H1 (cell line): ENCODE measurements around the gene COL12A1. TPM values are rescaled to one million over a fixed set of nuclear protein-coding genes. Genes with fewer than 3 reads are reported as not detected.

Experiments used
- CTCF ChIA-PET: fragments of 300-600 bp; sonication (Branson Sonifier 250); formaldehyde crosslinking; loops from one replicate; lab custom pipeline; 2021; ENCODE audit not compliant: partially characterized antibody; lab: Charles Lee
- POLR2A ChIA-PET: fragments of 300-600 bp; sonication (Branson Sonifier 250); formaldehyde crosslinking; loops from one replicate; lab custom pipeline; 2021; ENCODE audit warnings: inconsistent platforms; ENCODE audit not compliant: partially characterized antibody; lab: Charles Lee
- DNase-seq, 2 experiments: peaks; one replicate each; pipeline versions ENCODE4 v3.0.0 to v3.0.0-alpha.2; 2010 to 2022; ENCODE audit warnings: low spot score in 2 of 2, low read depth in 1 of 2, mixed read lengths in 1 of 2
- FAIRE-seq: peaks from 2 replicates; lab custom pipeline; 2011; peaks lifted over from hg19 to GRCh38; lab: Jason Lieb, UNC
- H2AFZ ChIP-seq: 2 replicates; pipeline ENCODE4 v1.8.1; 2012; ENCODE audit warnings: low read length, inconsistent platforms
- H2AK5ac ChIP-seq: 2 replicates; pipeline ENCODE4 v1.6.1; 2013; ENCODE audit warnings: low read depth, low read length
- H2BK120ac ChIP-seq: replicated peaks from 2 replicates; pipeline ENCODE3; 2013; ENCODE audit warnings: low read depth, low read length, inconsistent platforms
- H2BK12ac ChIP-seq: 2 replicates; pipeline ENCODE4 v1.6.1; 2013; ENCODE audit warnings: low read depth, low read length
- H2BK15ac ChIP-seq: 2 replicates; pipeline ENCODE4 v1.6.1; 2013; ENCODE audit warnings: low read length
- H2BK20ac ChIP-seq: 2 replicates; pipeline ENCODE4 v1.6.1; 2013; ENCODE audit warnings: low read length
- H2BK5ac ChIP-seq: 2 replicates; pipeline ENCODE4 v1.6.1; 2013; ENCODE audit warnings: low read depth, low read length
- H3K14ac ChIP-seq: 2 replicates; pipeline ENCODE4 v1.6.1; 2013; ENCODE audit warnings: inconsistent platforms; ENCODE audit not compliant: insufficient read length
- H3K18ac ChIP-seq: 2 replicates; pipeline ENCODE4 v1.6.1; 2013; ENCODE audit warnings: low read length; ENCODE audit errors: extremely low read depth
- H3K23ac ChIP-seq: 2 replicates; pipeline ENCODE4 v1.6.1; 2013; ENCODE audit warnings: inconsistent platforms; ENCODE audit not compliant: insufficient read length
- H3K23me2 ChIP-seq: 2 replicates; pipeline ENCODE4 v1.6.1; 2013; ENCODE audit warnings: low read depth, low read length
- H3K27ac ChIP-seq: 2 replicates; pipeline ENCODE4 v1.6.1; 2011; ENCODE audit warnings: low read depth, low read length, inconsistent platforms
- H3K27me3 ChIP-seq, 4 experiments: replicated peaks in 1 of 4; 1 replicate in 1 of 4; 2 replicates in 3 of 4; pipeline versions ENCODE4 v1.6.1 to v1.8.1; 2011 to 2013; ENCODE audit warnings: low read length in 3 of 4, mild to moderate bottlenecking in 3 of 4, inconsistent platforms in 2 of 4, mixed read lengths in 2 of 4, moderate library complexity in 1 of 4; ENCODE audit not compliant: control insufficient read depth in 3 of 4, insufficient read depth in 3 of 4; ENCODE audit errors: extremely low read depth in 1 of 4
- H3K36me3 ChIP-seq, 4 experiments: 2 replicates each; pipeline versions ENCODE4 v1.6.1 to v1.8.1; 2011 to 2013; ENCODE audit warnings: mild to moderate bottlenecking in 4 of 4, low read length in 3 of 4, moderate library complexity in 2 of 4, control low read depth in 1 of 4, inconsistent platforms in 1 of 4; ENCODE audit not compliant: insufficient read depth in 4 of 4, control insufficient read depth in 2 of 4
- H3K4ac ChIP-seq: replicated peaks from 2 replicates; pipeline ENCODE3; 2013; ENCODE audit warnings: low read length, low read depth, mixed read lengths, inconsistent platforms; ENCODE audit not compliant: insufficient read length
- H3K4me1 ChIP-seq, 4 experiments: replicated peaks in 1 of 4; 1 replicate in 1 of 4; 2 replicates in 3 of 4; pipeline versions ENCODE4 v1.6.1 to v1.8.1; 2011 to 2013; ENCODE audit warnings: low read length in 3 of 4, inconsistent platforms in 2 of 4, mixed read lengths in 1 of 4; ENCODE audit not compliant: insufficient read depth in 4 of 4, control insufficient read depth in 3 of 4
- H3K4me2 ChIP-seq, 2 experiments: 2 replicates each; pipeline versions ENCODE4 v1.6.1 to v1.8.1; 2011 to 2013; ENCODE audit warnings: low read depth in 2 of 2, low read length in 2 of 2, control low read depth in 1 of 2, inconsistent platforms in 1 of 2, mild to moderate bottlenecking in 1 of 2; ENCODE audit not compliant: insufficient read depth in 1 of 2
- H3K4me3 ChIP-seq, 4 experiments: fragments of 200-600, 300-600 bp in 1 of 4; sonication (generic), shearing (Covaris generic), sonication (Bioruptor Twin) in 1 of 4; 2 replicates each; pipeline versions ENCODE4 v1.5.1 to v1.8.1; 2011 to 2016; ENCODE audit warnings: low read length in 4 of 4, low read depth in 3 of 4, control low read depth in 2 of 4, inconsistent platforms in 2 of 4, mild to moderate bottlenecking in 2 of 4, mixed read lengths in 1 of 4, moderate library complexity in 1 of 4; ENCODE audit not compliant: insufficient read depth in 2 of 4; ENCODE audit errors: extremely low read depth in 1 of 4
- H3K56ac ChIP-seq: replicated peaks from 2 replicates; pipeline ENCODE3; 2013; ENCODE audit warnings: low read depth, mild to moderate bottlenecking, mixed read lengths, low read length, inconsistent platforms; ENCODE audit not compliant: insufficient read length
- H3K79me1 ChIP-seq: 2 replicates; pipeline ENCODE4 v1.6.1; 2013; ENCODE audit warnings: low read depth, low read length, control low read depth
- H3K79me2 ChIP-seq, 2 experiments: 2 replicates each; pipeline versions ENCODE4 v1.6.1 to v1.8.1; 2012 to 2013; ENCODE audit warnings: low read length in 2 of 2, mild to moderate bottlenecking in 2 of 2, inconsistent platforms in 1 of 2; ENCODE audit not compliant: insufficient read depth in 2 of 2, control insufficient read depth in 1 of 2
- H3K9ac ChIP-seq, 4 experiments: replicated peaks in 1 of 4; 1 replicate in 1 of 4; 2 replicates in 3 of 4; pipeline versions ENCODE4 v1.6.1 to v1.8.1; 2011 to 2013; ENCODE audit warnings: low read depth in 3 of 4, low read length in 3 of 4, control low read depth in 2 of 4, mild to moderate bottlenecking in 2 of 4, moderate library complexity in 2 of 4, inconsistent platforms in 1 of 4; ENCODE audit errors: extremely low read depth in 1 of 4
- H3K9me3 ChIP-seq, 2 experiments: 2 replicates each; pipeline versions ENCODE4 v1.6.1 to v1.8.1; 2012 to 2013; ENCODE audit warnings: mild to moderate bottlenecking in 2 of 2, moderate library complexity in 2 of 2, control low read depth in 1 of 2, inconsistent platforms in 1 of 2, low read depth in 1 of 2, low read length in 1 of 2, mixed read lengths in 1 of 2; ENCODE audit not compliant: insufficient read depth in 2 of 2
- H4K20me1 ChIP-seq, 2 experiments: replicated peaks in 1 of 2; 2 replicates each; pipeline versions ENCODE3 to v1.8.1; 2011 to 2013; ENCODE audit warnings: inconsistent platforms in 2 of 2, low read length in 2 of 2, mild to moderate bottlenecking in 1 of 2; ENCODE audit not compliant: insufficient read depth in 2 of 2, control insufficient read depth in 1 of 2
- H4K5ac ChIP-seq: 2 replicates; pipeline ENCODE4 v1.6.1; 2013; ENCODE audit warnings: low read length, low read depth, mixed read lengths, inconsistent platforms; ENCODE audit not compliant: insufficient read length
- H4K8ac ChIP-seq: 2 replicates; pipeline ENCODE4 v1.8.0; 2013; ENCODE audit warnings: mild to moderate bottlenecking, moderate library complexity, low read length, inconsistent platforms; ENCODE audit not compliant: insufficient read depth; ENCODE audit errors: extremely low read depth
- H4K91ac ChIP-seq: replicated peaks from 2 replicates; pipeline ENCODE3; 2013; ENCODE audit warnings: low read length, mixed read lengths, inconsistent platforms; ENCODE audit not compliant: insufficient read length
- whole genome bisulfite sequencing, 2 experiments: shearing (Covaris generic) in 1 of 2; methylation state at CpG; one replicate each; pipeline versions ENCODE4 v1.1.6 to v1.1.7; 2013 to 2015; ENCODE audit warnings: low lambda C conversion rate in 2 of 2, mixed read lengths in 2 of 2, inconsistent platforms in 1 of 2, low coverage in 1 of 2, missing lambda C conversion rate in 1 of 2; ENCODE audit not compliant: insufficient replicate concordance in 2 of 2, insufficient coverage in 1 of 2, insufficient read length in 1 of 2; ENCODE audit errors: extremely low coverage in 1 of 2, missing lambda C conversion rate in 1 of 2; 5-methylcytosine and 5-hydroxymethylcytosine counted together
- polyA plus RNA-seq, 7 experiments: library from polyadenylated mRNA; depleted of rRNA in 3 of 7; stranded (reverse) in 5 of 7; unstranded in 2 of 7; fragments of >200 nt in 5 of 7; fragments of 200-250 nt in 2 of 7; gene quantifications; 1 replicate in 5 of 7; 2 replicates in 1 of 7; 4 replicates in 1 of 7; pipeline versions ENCODE4 v1.2.1 to v1.2.3, GENCODE V29; 2011 to 2013; ENCODE audit warnings: missing spikeins in 2 of 7, mixed read lengths in 2 of 7
- total RNA-seq: library from RNA; stranded (reverse); fragmentation: NEBNext Ultra II Directional; extraction: Animal tissue kit (Norgen Biotek cat#: 25700); gene quantifications from 2 replicates; pipeline ENCODE4 v1.2.1, GENCODE V29; 2021

The COL12A1 gene
- total and polyA plus RNA-seq, 2 of the 8 experiments (the other 6 are each of a cell fraction or from before 2014, with no cell fraction given) = 1.4 to 4.7 TPM

GRCh38 chr6:75094614-75095200 is 111.1 kb downstream of the COL12A1 start:
- Histone ChIP-seq H4K20me1 (no peaks in the 10 kb centered on the region), H2AK5ac (no peak overlapping the region), H3K4me2 (no peak overlapping the region), H4K91ac (no peak overlapping the region), H3K14ac (no peak overlapping the region), H3K4me3 (no peak overlapping the region), H3K27ac (no peak overlapping the region), H2BK12ac (no peak overlapping the region), H3K23me2 (no peaks in the 10 kb centered on the region), H3K4me1 (peaks cover 0 to 3% (median 0%) of the 10 kb centered on the region in 4 experiments; a peak in 2 of 7 replicates), H3K79me1 (no peaks in the 10 kb centered on the region), H3K4ac (no peak overlapping the region), H3K9ac (no peak overlapping the region), H3K79me2 (no peaks in the 10 kb centered on the region), H3K18ac (no peak overlapping the region), H3K9me3 (no peaks in the 10 kb centered on the region), H2BK20ac (no peak overlapping the region), H2BK15ac (no peak overlapping the region), H2BK120ac (no peak overlapping the region), H4K8ac (no peak overlapping the region), H3K56ac (no peak overlapping the region), H4K5ac (no peak overlapping the region), H2BK5ac (no peak overlapping the region), H3K23ac (no peak overlapping the region), H3K36me3 (no peaks in the 10 kb centered on the region), H2AFZ (no peak overlapping the region), H3K27me3 (no peaks in the 10 kb centered on the region)
- CTCF ChIA-PET = no interaction called here
- DNase-seq (no peak), FAIRE-seq (no peak)
- 85% methylated on average over 5 of the region's 5 CpGs; no CpG with 5 or more reads in 1 of the 2 experiments for WGBS, 2 experiments
- POLR2A ChIA-PET = no interaction called here
